Neural progenitor cell (in vitro differentiated cells): ENCODE data around the gene AGRP. TPM values are rescaled to one million over a fixed set of nuclear protein-coding genes. Genes with fewer than 3 reads are reported as not detected.

ENCODE experiments used
- DNase-seq: peaks from one replicate; pipeline ENCODE4 v3.0.0-alpha.2; 2016; ENCODE audit warnings: low spot score
- H2AFZ ChIP-seq: fragments of 200-600 bp; sonication (generic); replicated peaks from 2 replicates; pipeline ENCODE4 v1.6.1; 2016; ENCODE audit warnings: antibody characterized with exemption
- H3F3A ChIP-seq: fragments of 200-600 bp; sonication (generic); 2 replicates; pipeline ENCODE4 v1.6.1; 2016; ENCODE audit warnings: antibody characterized with exemption, low read depth
- H3K27ac ChIP-seq: fragments of 200-600 bp; sonication (generic); 2 replicates; pipeline ENCODE4 v1.5.1; 2016; ENCODE audit warnings: mild to moderate bottlenecking
- H3K27me3 ChIP-seq: fragments of 200-600 bp; sonication (generic); 2 replicates; pipeline ENCODE4 v1.6.1; 2016; ENCODE audit warnings: mild to moderate bottlenecking, moderate library complexity
- H3K36me3 ChIP-seq: fragments of 200-600 bp; sonication (generic); 2 replicates; pipeline ENCODE4 v1.5.1; 2016
- H3K4me1 ChIP-seq: fragments of 200-600 bp; sonication (generic); 2 replicates; pipeline ENCODE4 v1.6.1; 2016; ENCODE audit warnings: mixed run types
- H3K4me2 ChIP-seq: fragments of 200-600 bp; sonication (generic); 2 replicates; pipeline ENCODE4 v1.6.1; 2016
- H3K4me3 ChIP-seq: fragments of 200-600 bp; sonication (generic); 2 replicates; pipeline ENCODE4 v1.5.1; 2016
- H3K79me2 ChIP-seq: fragments of 200-600 bp; sonication (generic); 2 replicates; pipeline ENCODE4 v1.6.1; 2016; ENCODE audit warnings: low read depth
- H3K9ac ChIP-seq: fragments of 200-600 bp; sonication (generic); 2 replicates; pipeline ENCODE4 v1.6.1; 2016
- H3K9me3 ChIP-seq: fragments of 200-600 bp; sonication (generic); 2 replicates; pipeline ENCODE4 v1.5.1; 2016; ENCODE audit warnings: low read depth
- H4K20me1 ChIP-seq: fragments of 200-600 bp; sonication (generic); 2 replicates; pipeline ENCODE4 v1.6.1; 2016; ENCODE audit warnings: low read depth
- H3K27ac Mint-ChIP-seq: 3 replicates; pipeline ENCODE4 v1.8.0; 2021; ENCODE audit warnings: mixed read lengths
- H3K27me3 Mint-ChIP-seq: 2 replicates; pipeline ENCODE4 v1.8.0; 2022; ENCODE audit warnings: low read depth, mild to moderate bottlenecking, inconsistent platforms, moderate library complexity, mixed read lengths; ENCODE audit not compliant: insufficient read depth
- H3K36me3 Mint-ChIP-seq: 3 replicates; pipeline ENCODE4 v1.8.0; 2021; ENCODE audit warnings: mixed read lengths
- H3K4me1 Mint-ChIP-seq: 3 replicates; pipeline ENCODE4 v1.8.0; 2021; ENCODE audit warnings: mixed read lengths
- H3K4me3 Mint-ChIP-seq: 3 replicates; pipeline ENCODE4 v1.8.0; 2021; ENCODE audit warnings: mild to moderate bottlenecking, moderate library complexity, mixed read lengths
- H3K9me3 Mint-ChIP-seq: 3 replicates; pipeline ENCODE4 v1.8.0; 2020; ENCODE audit warnings: mixed read lengths
- CTCF ChIP-seq: fragments of 200-600 bp; sonication (generic); IDR thresholded peaks from 2 replicates; pipeline ENCODE4 v1.5.1; 2017; ENCODE audit warnings: antibody characterized with exemption, mild to moderate bottlenecking
- EZH2 ChIP-seq: fragments of 200-600 bp; sonication (generic); IDR thresholded peaks from 2 replicates; pipeline ENCODE4 v1.6.1; 2017; ENCODE audit warnings: antibody characterized with exemption, mild to moderate bottlenecking, moderate library complexity
- EZH2phosphoT487 ChIP-seq: fragments of 200-600 bp; sonication (generic); IDR thresholded peaks from 2 replicates; pipeline ENCODE4 v1.6.1; 2017; ENCODE audit warnings: antibody characterized with exemption
- total RNA-seq: library from RNA; depleted of rRNA; stranded (reverse); fragments of >200 nt; gene quantifications from 2 replicates; pipeline ENCODE4 v1.2.3, GENCODE V29; 2015; ENCODE audit warnings: low replicate concordance

The AGRP gene
- total RNA-seq, 1 donor from 2014 or later: not detected

- Histone ChIP-seq H2AFZ (no peak overlapping the region), H3K79me2 (peaks cover 16% of the 10 kb centered on the region), H3K27ac (no peak overlapping the region), H3K27me3 (no peaks in the 10 kb centered on the region), H3K9ac (no peak overlapping the region), H3K9me3 (no peaks in the 10 kb centered on the region), H3K4me2 (no peak overlapping the region), H3K4me1 (peaks cover 11% of the 10 kb centered on the region), H3F3A (peaks cover 17% of the 10 kb centered on the region), H3K36me3 (no peaks in the 10 kb centered on the region), H4K20me1 (no peaks in the 10 kb centered on the region), H3K4me3 (no peak overlapping the region)
- TF ChIP-seq EZH2phosphoT487 (no peak), CTCF (no peak), EZH2 (no peak)
- no peak overlapping the region for H3K27ac Mint-ChIP-seq
- peaks cover 31% of the 10 kb centered on the region for H3K4me1 Mint-ChIP-seq
- H3K27me3 Mint-ChIP-seq: peaks cover 6% of the 10 kb centered on the region
- no peaks in the 10 kb centered on the region for H3K9me3 Mint-ChIP-seq
- no peak for DNase-seq
- no peaks in the 10 kb centered on the region for H3K36me3 Mint-ChIP-seq
- H3K4me3 Mint-ChIP-seq: no peak overlapping the region
Measured at GRCh38 chr16:67483731-67484525, 581 bp upstream of the AGRP start.

GRCh38 chr16:67482233-67482924 is 968 bp downstream of the AGRP start:
- Histone ChIP-seq H3K27ac (no peak overlapping the region), H3K4me3 (no peak overlapping the region), H3K4me1 (peaks cover 6% of the 10 kb centered on the region), H4K20me1 (peaks cover 4% of the 10 kb centered on the region), H3K36me3 (no peaks in the 10 kb centered on the region), H3K4me2 (peak overlapping the region; percentile 75), H3K79me2 (peaks cover 29% of the 10 kb centered on the region), H3K27me3 (no peaks in the 10 kb centered on the region), H3K9ac (no peak overlapping the region), H2AFZ (no peak overlapping the region), H3K9me3 (no peaks in the 10 kb centered on the region), H3F3A (peaks cover 17% of the 10 kb centered on the region)
- Mint-ChIP-seq H3K27ac (peak overlapping the region; percentile 92), H3K4me3 (peak overlapping the region; percentile 99), H3K4me1 (peaks cover 27% of the 10 kb centered on the region), H3K9me3 (no peaks in the 10 kb centered on the region), H3K27me3 (peaks cover 6% of the 10 kb centered on the region), H3K36me3 (no peaks in the 10 kb centered on the region)
- TF ChIP-seq EZH2: no peak
- DNase-seq: no peak

GRCh38 chr16:67481561-67482232 is 1.6 kb downstream of the AGRP start:
- peak overlapping the region; percentile 91 for H3K4me3 ChIP-seq
- no peaks in the 10 kb centered on the region for H3K9me3 ChIP-seq
- Mint-ChIP-seq H3K27me3 (peaks cover 3% of the 10 kb centered on the region), H3K36me3 (no peaks in the 10 kb centered on the region), H3K4me3 (peak overlapping the region; percentile 99), H3K27ac (peak overlapping the region; percentile 99), H3K9me3 (no peaks in the 10 kb centered on the region), H3K4me1 (peaks cover 27% of the 10 kb centered on the region)
- H4K20me1 ChIP-seq: peaks cover 4% of the 10 kb centered on the region
- peaks cover 33% of the 10 kb centered on the region for H3K79me2 ChIP-seq
- no peaks in the 10 kb centered on the region for H3K27me3 ChIP-seq
- no peaks in the 10 kb centered on the region for H3K36me3 ChIP-seq
- peak overlapping the region; percentile 74 for H2AFZ ChIP-seq
- no peak overlapping the region for H3K27ac ChIP-seq
- H3K9ac ChIP-seq: no peak overlapping the region
- H3K4me2 ChIP-seq: peak overlapping the region; percentile 75
- DNase-seq: no peak
- H3K4me1 ChIP-seq: peaks cover 6% of the 10 kb centered on the region
- H3F3A ChIP-seq: peaks cover 17% of the 10 kb centered on the region
- TF ChIP-seq EZH2phosphoT487: no peak
- TF ChIP-seq CTCF: no peak
- TF ChIP-seq EZH2: no peak
